WTC11 (cell line): ENCODE results near the gene PLTP.

ENCODE experiments used
- AFF4 ChIP-seq: sonication (generic); formaldehyde crosslinking; IDR thresholded peaks from 2 replicates; pipeline ENCODE4 v1.8.1; 2023; ENCODE audit warnings: mild to moderate bottlenecking, missing genetic modification reagents, borderline replicate concordance
- ATF3 ChIP-seq: sonication (generic); formaldehyde crosslinking; conservative IDR thresholded peaks from 2 replicates; pipeline ENCODE4 v1.8.1; 2022; ENCODE audit warnings: mild to moderate bottlenecking, missing genetic modification reagents
- CTCF ChIP-seq: fragments of 200-600 bp; IDR thresholded peaks from 2 replicates; pipeline ENCODE4 v1.8.0; 2022; ENCODE audit warnings: antibody characterized with exemption
- ESRRA ChIP-seq: sonication (generic); formaldehyde crosslinking; IDR thresholded peaks from 2 replicates; pipeline ENCODE4 v1.8.1; 2022; ENCODE audit warnings: mild to moderate bottlenecking, missing genetic modification reagents, borderline replicate concordance
- IRF1 ChIP-seq: sonication (generic); formaldehyde crosslinking; IDR thresholded peaks from 2 replicates; pipeline ENCODE4 v1.8.0; 2023; ENCODE audit warnings: missing genetic modification reagents
- JUN ChIP-seq: sonication (generic); formaldehyde crosslinking; IDR thresholded peaks from 2 replicates; pipeline ENCODE4 v1.8.0; 2023; ENCODE audit warnings: mild to moderate bottlenecking, missing genetic modification reagents
- NFYB ChIP-seq: sonication (generic); formaldehyde crosslinking; conservative IDR thresholded peaks from 2 replicates; pipeline ENCODE4 v1.8.0; 2022; ENCODE audit warnings: low read depth, missing genetic modification reagents
- PREB ChIP-seq: sonication (generic); formaldehyde crosslinking; IDR thresholded peaks from 2 replicates; pipeline ENCODE4 v1.8.1; 2022; ENCODE audit warnings: mild to moderate bottlenecking, missing genetic modification reagents, moderate library complexity, borderline replicate concordance
- ZNF425 ChIP-seq: fragments of 250-450 bp; sonication (Bioruptor Pico); conservative IDR thresholded peaks from 2 replicates; pipeline ENCODE4 v1.9.0; 2021; ENCODE audit warnings: mild to moderate bottlenecking

GRCh38 chr20:45890985-45891983 lies 20.7 kb downstream of the PLTP start, which contains the start of the genes CTSA and NEURL2:
- TF ChIP-seq ZNF425 (CRISPR knock-in tag) (no peak), CTCF (no peak), ATF3 (CRISPR knock-in tag) (no peak), AFF4 (CRISPR knock-in tag) (no peak), IRF1 (CRISPR knock-in tag) (0 out of 2 replicates have a peak, but pooled peaks have one; percentile 5), ESRRA (CRISPR knock-in tag) (peak; percentile 21; the same call in 1 of the 2 replicates), NFYB (CRISPR knock-in tag) (no peak), PREB (no peak), JUN (CRISPR knock-in tag) (peak; percentile 33; the same call in 1 of the 2 replicates)
